ENCODE measurements around the gene ARHGAP12.

The ARHGAP12 gene

DNA sequence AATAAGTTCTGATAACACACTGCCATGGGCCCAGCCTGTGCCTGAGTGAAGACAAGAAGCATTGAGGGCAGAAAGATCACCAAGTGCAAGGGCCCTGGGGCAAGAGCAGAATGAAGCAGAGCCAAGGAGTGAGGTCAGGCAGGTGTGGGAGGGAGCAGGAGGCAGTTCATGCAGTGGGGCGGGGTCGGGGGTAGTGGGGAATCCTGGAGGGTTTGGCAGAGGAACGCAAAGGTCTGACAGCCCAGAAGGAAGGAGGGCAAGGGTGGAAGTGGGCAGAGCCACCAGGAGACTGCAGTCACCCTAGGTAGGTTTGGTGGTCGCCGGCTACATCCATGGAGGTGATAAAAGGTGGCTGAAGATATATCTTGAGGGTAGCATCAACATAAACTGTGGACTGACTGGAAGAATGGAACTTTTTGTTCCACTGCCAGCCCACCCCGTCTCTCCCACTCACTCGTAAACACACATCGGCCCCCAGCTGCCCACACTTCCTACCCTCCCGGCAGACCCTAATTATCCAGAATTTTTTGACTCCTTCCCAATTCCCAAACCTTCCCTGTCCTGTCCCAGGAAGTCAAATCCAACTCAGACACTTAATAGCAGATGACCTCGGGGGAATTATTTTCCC lies 172.4 kb downstream of the ARHGAP12 start:
- Histone ChIP-seq H3K4me1 (ENCODE audit: control insufficient read depth, insufficient read depth, low read length) (peaks cover 36% of the 10 kb centered on the region), H3K9ac (ENCODE audit: low read depth, low read length) (no peak overlapping the region), H3K36me3 (ENCODE audit: control insufficient read depth, insufficient read depth, low read length) (no peaks in the 10 kb centered on the region), H3K4me3 (ENCODE audit: low read depth, low read length) (no peak overlapping the region), H3K9me3 (ENCODE audit: control insufficient read depth, insufficient read depth, low read length) (no peaks in the 10 kb centered on the region), H3K27me3 (ENCODE audit: control insufficient read depth, insufficient read depth, low read length) (peaks cover 1% of the 10 kb centered on the region)

All from iPS-15b (cell line).